Motor neuron (in vitro differentiated cells): Measurements from ENCODE around the gene OR51E2. TPM values are rescaled to one million over a fixed set of nuclear protein-coding genes. Genes with fewer than 3 reads are reported as not detected.
"Not testable (repeated sequence)": the region's sequence is repeated elsewhere in the genome, so short reads cannot be mapped to it uniquely, and the experiment has no call there.

Experiments used
- ATAC-seq, 8 experiments: fragments of 200-7000 bp; cut with Tn5 transposase; replicated peaks in 6 of 8; 2 replicates each; pipeline ENCODE4 v1.8.0; 2021; ENCODE audit warnings: mild to moderate bottlenecking in 8 of 8, moderate library complexity in 8 of 8
- H3K27ac ChIP-seq, 2 donors: fragments of 250-450 bp; sonication (Bioruptor Pico); 2 replicates each; pipeline ENCODE4 v1.9.0; 2021; ENCODE audit warnings: antibody characterized with exemption in 2 of 2, mild to moderate bottlenecking in 2 of 2, moderate library complexity in 1 of 2
- H3K4me1 ChIP-seq, 2 donors: fragments of 250-450 bp; sonication (Bioruptor Pico); replicated peaks in 1 of 2; 2 replicates each; pipeline ENCODE4 v1.6.1; 2021; ENCODE audit warnings: antibody characterized with exemption in 2 of 2, mild to moderate bottlenecking in 2 of 2, moderate library complexity in 1 of 2
- H3K4me3 ChIP-seq, 5 donors: fragments of 250-450 bp; sonication (Bioruptor Pico); 2 replicates each; pipeline ENCODE4 v1.9.0; 2021; ENCODE audit warnings: antibody characterized with exemption in 5 of 5, mild to moderate bottlenecking in 5 of 5, moderate library complexity in 4 of 5
- WGBS, 10 experiments: fragments of 450-650 bp; shearing (Covaris generic); methylation state at CpG; one replicate each; pipeline ENCODE4 v1.0.0; 2022; 5-methylcytosine and 5-hydroxymethylcytosine counted together
- in situ Hi-C, 9 experiments: fragments of 400-800 bp; cut with MboI; loops; one replicate each; pipeline ENCODE4 v1.15.0; 2021; ENCODE audit warnings: low sequenced_read_pairs in 9 of 9, low pct_unique_long_range_greater_than_20kb in 2 of 9; ENCODE audit not compliant: unreplicated experiment in 9 of 9
- total RNA-seq, 8 experiments: library from RNA; unstranded; fragments of 300-600 nt; gene quantifications; 2 replicates each; pipeline versions ENCODE4 v1.2.3 to v1.2.4, GENCODE V29; 2022

OR51E2 gene
- 10 to 100 TPM in 1 of 8 experiments, 1 to 10 TPM in 2, under 1 TPM in 2, not detected in 3; 0.36 to 25.3 (median 1.3) TPM for total RNA-seq

- 0 to 80% (median 64%) methylated on average over 1 to 3 of the region's 3 CpGs; no CpG with 5 or more reads in 1 of the 10 experiments for WGBS, 10 experiments
- in situ Hi-C loops: no loop called here
- no peaks in the 10 kb centered on the region for H3K4me1 ChIP-seq
- H3K4me3 ChIP-seq: no peak within 1 kb of the TSS
- H3K27ac ChIP-seq: no peak within 1 kb of the TSS
- peak in 6 of 8 experiments; percentile 50 to 99 (median 84) for ATAC-seq
Observed at GRCh38 chr11:4697585-4697984, at the start of gene OR51E2. Gene OR51E2, minus strand, starts transcription at chr11:4697853. Its CDS starts 15,142 bp downstream, at chr11:4682711.

GRCh38 chr11:4740735-4741134 is 43.1 kb upstream of the OR51E2 start:
- no peak overlapping the region for H3K4me3 ChIP-seq
- in situ Hi-C loops: no loop called here
- H3K27ac ChIP-seq: no peak overlapping the region
- WGBS, 10 experiments: 0 to 100% (median 50%) methylated on average over 1 to 2 of the region's 2 CpGs; no CpG with 5 or more reads in 2 of the 10 experiments
- ATAC-seq: no peak
- H3K4me1 ChIP-seq: no peaks in the 10 kb centered on the region

- in situ Hi-C loops: no loop called here
Observed at GRCh38 chr11:4727171-4727570, 29.5 kb upstream of the OR51E2 start.

GRCh38 chr11:4722616-4723534 is 25.2 kb upstream of the OR51E2 start:
- in situ Hi-C loops: loop anchor here in 1 of 9 experiments (25.0 kb wide), 1 partner anchor 89 kb away; the partner anchor contains the start of genes OR51F2 and OR52R1
- H3K4me1 ChIP-seq, ATAC-seq, H3K4me3 ChIP-seq, H3K27ac ChIP-seq: not testable (repeated sequence)
- WGBS, 10 experiments: 40 to 100% (median 96%) methylated on average over 1 to 23 of the region's 33 CpGs; no CpG with 5 or more reads in 3 of the 10 experiments

More at GRCh38 chr11:4727171-4727570, 29.5 kb upstream of the OR51E2 start:
- Histone ChIP-seq H3K4me3 (no peak overlapping the region), H3K27ac (no peak overlapping the region), H3K4me1 (no peaks in the 10 kb centered on the region)
- 33 to 100% (median 86%) methylated on average over 1 to 2 of the region's 2 CpGs for WGBS, 10 experiments
- ATAC-seq: no peak

GRCh38 chr11:4714300-4714699 is 16.6 kb upstream of the OR51E2 start:
- no peaks in the 10 kb centered on the region for H3K4me1 ChIP-seq
- 34 to 100% (median 81%) methylated on average over 1 to 5 of the region's 5 CpGs for WGBS, 10 experiments
- no peak overlapping the region for H3K27ac ChIP-seq
- H3K4me3 ChIP-seq: no peak overlapping the region
- ATAC-seq: no peak
- in situ Hi-C loops: loop anchor here in 1 of 9 experiments (25.0 kb wide), 1 partner anchor 98 kb away; the partner anchor contains the start of genes OR51F2 and OR52R1

- in situ Hi-C loops: loop anchor here in 1 of 9 experiments (25.0 kb wide), 1 partner anchor 99 kb away; the partner anchor contains the start of genes OR51F2 and OR52R1
- 0 to 89% (median 41%) methylated on average over 1 of the region's 1 CpG; no CpG with 5 or more reads in 2 of the 10 experiments for WGBS, 10 experiments
- H3K4me1 ChIP-seq: no peaks in the 10 kb centered on the region
- H3K4me3 ChIP-seq: no peak overlapping the region
- ATAC-seq: no peak
- no peak overlapping the region for H3K27ac ChIP-seq
Observed at GRCh38 chr11:4713241-4713640, 15.6 kb upstream of the OR51E2 start.

GRCh38 chr11:4704790-4705334 is 7.2 kb upstream of the OR51E2 start:
- in situ Hi-C loops: loop anchor here in 1 of 9 experiments (25.0 kb wide), 1 partner anchor 107 kb away; the partner anchor contains the start of genes OR51F2 and OR52R1
- Histone ChIP-seq H3K27ac (no peak overlapping the region), H3K4me1 (no peaks in the 10 kb centered on the region), H3K4me3 (no peak overlapping the region)
- WGBS, 10 experiments: 32 to 100% (median 85%) methylated on average over 2 to 8 of the region's 8 CpGs
- peak in 1 of 8 experiments; percentile 12 for ATAC-seq

GRCh38 chr11:4704054-4704789 is 6.6 kb upstream of the OR51E2 start, which contains the start of gene MMP26:
Gene MMP26, plus strand, starts transcription at chr11:4704784.
- Histone ChIP-seq H3K4me3 (no peak within 1 kb of the TSS), H3K4me1 (no peaks in the 10 kb centered on the region), H3K27ac (no peak within 1 kb of the TSS)
- peak in 4 of 8 experiments; percentile 27 to 90 (median 57) for ATAC-seq
- WGBS, 10 experiments: 13 to 73% (median 28%) methylated on average over 1 to 5 of the region's 5 CpGs; no CpG with 5 or more reads in 1 of the 10 experiments
- in situ Hi-C loops: loop anchor here in 1 of 9 experiments (25.0 kb wide), 1 partner anchor 108 kb away; the partner anchor contains the start of genes OR51F2 and OR52R1

GRCh38 chr11:4700436-4700820 is 2.8 kb upstream of the OR51E2 start:
- no peak overlapping the region for H3K4me3 ChIP-seq
- in situ Hi-C loops: loop anchor here in 1 of 9 experiments (25.0 kb wide), 1 partner anchor 112 kb away; the partner anchor contains the start of genes OR51F2 and OR52R1
- 17 to 100% (median 100%) methylated on average over 1 of the region's 1 CpG; no CpG with 5 or more reads in 2 of the 10 experiments for WGBS, 10 experiments
- no peak overlapping the region for H3K27ac ChIP-seq
- no peaks in the 10 kb centered on the region for H3K4me1 ChIP-seq
- no peak for ATAC-seq

GRCh38 chr11:4699697-4700435 is 2.2 kb upstream of the OR51E2 start:
- H3K4me1 ChIP-seq: no peaks in the 10 kb centered on the region
- WGBS, 10 experiments: 31 to 100% (median 83%) methylated on average over 1 to 3 of the region's 3 CpGs; no CpG with 5 or more reads in 1 of the 10 experiments
- no peak overlapping the region for H3K4me3 ChIP-seq
- no peak overlapping the region for H3K27ac ChIP-seq
- no peak for ATAC-seq
- in situ Hi-C loops: loop anchor here in 1 of 9 experiments (25.0 kb wide), 1 partner anchor 112 kb away; the partner anchor contains the start of genes OR51F2 and OR52R1

- 11 to 67% (median 44%) methylated on average over 1 of the region's 1 CpG; no CpG with 5 or more reads in 2 of the 10 experiments for WGBS, 10 experiments
- H3K27ac ChIP-seq: no peak overlapping the region
- in situ Hi-C loops: no loop called here
- H3K4me1 ChIP-seq: no peaks in the 10 kb centered on the region
- H3K4me3 ChIP-seq: no peak overlapping the region
- ATAC-seq: no peak
Observed at GRCh38 chr11:4695442-4695841, 2.2 kb downstream of the OR51E2 start.
